GM12892 (cell line): ENCODE measurements around the gene NGF.

Source experiments
- POLR2A ChIP-seq: IDR thresholded peaks from 2 replicates; pipeline ENCODE4 v1.6.1; 2011; ENCODE audit warnings: low read depth, low read length, control low read depth
- POLR2AphosphoS5 ChIP-seq: IDR thresholded peaks from 2 replicates; pipeline ENCODE4 v1.6.1; 2011; ENCODE audit warnings: low read depth, low read length, control low read depth
- TAF1 ChIP-seq: IDR thresholded peaks from 2 replicates; pipeline ENCODE4 v1.6.1; 2011; ENCODE audit warnings: low read depth, mild to moderate bottlenecking, control low read depth, low read length, borderline replicate concordance

DNA sequence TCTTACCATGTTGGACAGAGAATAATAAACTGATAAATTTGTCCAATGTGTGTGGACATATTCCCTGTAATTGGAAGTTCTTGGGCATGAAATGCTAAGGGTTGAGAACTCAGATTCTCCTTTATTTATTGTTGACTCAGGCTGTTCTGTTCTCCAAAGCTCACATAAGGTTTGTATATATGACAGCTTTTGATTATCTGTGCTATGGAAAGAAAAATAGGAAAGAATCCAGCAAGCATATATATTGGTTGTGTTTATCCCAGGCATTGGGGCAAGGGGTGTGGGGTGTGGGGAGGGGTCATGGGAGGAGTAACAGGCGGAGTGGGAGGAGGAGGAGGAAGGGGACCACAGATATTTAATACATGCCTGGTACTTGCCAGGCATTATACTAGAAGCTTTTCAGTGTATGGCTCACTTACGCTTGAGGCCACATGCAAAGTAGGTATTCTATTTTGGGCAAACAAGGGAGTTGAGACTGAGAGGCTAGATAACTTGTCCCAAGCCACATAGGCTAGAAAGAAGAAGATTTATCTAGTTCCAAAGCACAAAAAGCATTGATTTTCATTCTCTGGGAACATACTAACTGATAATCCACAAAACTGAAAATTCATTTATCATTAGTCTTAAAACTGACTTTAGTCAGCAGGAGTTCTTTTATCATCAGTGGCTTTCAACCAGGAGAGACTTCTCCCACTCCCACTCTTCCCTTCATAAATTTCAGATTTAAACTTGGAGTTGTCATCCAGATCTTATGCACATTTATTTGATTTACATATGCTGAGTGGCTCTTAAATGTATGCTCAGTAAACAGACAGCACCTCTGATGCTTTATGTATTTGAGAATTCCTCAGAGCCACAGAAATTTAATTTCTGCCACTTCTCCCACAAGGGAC, 27.2 kb downstream of the NGF start:
- TF ChIP-seq POLR2A = no peak
- no peak for TF ChIP-seq POLR2AphosphoS5
- TF ChIP-seq TAF1 = no peak
